ENCODE data around the gene PRSS3.

- TF ChIP-seq CTCF (IDR thresholded peaks at IDR 0.05 in 2 of 3, conservative IDR thresholded peaks at IDR 0.05 in 1 of 3; ENCODE audit: borderline replicate concordance in 1 of 3, insufficient read depth in 1 of 3, low read depth in 2 of 3, low read length in 2 of 3) (no peak), MAX (IDR thresholded peaks at IDR 0.05) (no peak), POLR2A (IDR thresholded peaks at IDR 0.05; ENCODE audit: borderline replicate concordance, extremely low read depth, insufficient read depth, insufficient read length) (no peak), EZH2 (IDR thresholded peaks at IDR 0.05) (no peak), ZBTB33 (IDR thresholded peaks at IDR 0.05; ENCODE audit: extremely low read depth, insufficient replicate concordance, low read length) (no peak), POLR2AphosphoS5 (IDR thresholded peaks at IDR 0.05; ENCODE audit: low read depth, low read length) (no peak), SP1 (IDR thresholded peaks at IDR 0.05; ENCODE audit: low read depth) (no peak), SIN3A (IDR thresholded peaks at IDR 0.05; ENCODE audit: low read depth) (no peak), SRF (IDR thresholded peaks at IDR 0.05; ENCODE audit: low read depth) (no peak), RAD21 (IDR thresholded peaks at IDR 0.05; ENCODE audit: low read depth) (no peak), YY1 (IDR thresholded peaks at IDR 0.05; ENCODE audit: extremely low read depth, insufficient replicate concordance, low read depth, low read length) (no peak), CEBPB (IDR thresholded peaks at IDR 0.05; ENCODE audit: low read depth) (no peak), CBX3 (IDR thresholded peaks at IDR 0.05; ENCODE audit: low read depth) (no peak)
These were observed 20.4 kb downstream of the PRSS3 start for GRCh38 chr9:33815781-33816180.
